ENCODE data around the gene TMEM45B. TPM values are rescaled to one million over a fixed set of nuclear protein-coding genes. Genes with fewer than 3 reads are reported as not detected.
"Not testable (repeated sequence)": the region's sequence is repeated elsewhere in the genome, so short reads cannot be mapped to it uniquely, and the experiment has no call there.

TMEM45B gene
- total RNA-seq, 6 donors from 2014 or later = 9.4 to 38.7 (median 13.9) TPM

- Histone ChIP-seq H3K4me3 (no peak overlapping the region), H3K4me1 (peaks cover 0 to 3% (median 0%) of the 10 kb centered on the region in 4 donors), H3K9me3 (no peaks in the 10 kb centered on the region), H3K27me3 (no peaks in the 10 kb centered on the region), H3K27ac (no peak overlapping the region), H3K36me3 (no peaks in the 10 kb centered on the region)
- 30 to 34% methylated on average over 4 of the region's 4 CpGs for WGBS, 2 donors
- TF ChIP-seq POLR2A (IDR thresholded peaks at IDR 0.05) (no peak), POLR2AphosphoS5 (IDR thresholded peaks at IDR 0.05) (no peak), EP300 (IDR thresholded peaks at IDR 0.05) (no peak), CTCF (IDR thresholded peaks at IDR 0.05) (no peak)
- DNase-seq (peak in 1 of 2 donors; percentile 42), ATAC-seq (ENCODE audit: low FRiP score in 2 of 2) (peak in 1 of 2 donors; percentile 55)
Measured at GRCh38 chr11:129840236-129840635, 24.6 kb downstream of the TMEM45B start.

GRCh38 chr11:129842138-129842537 lies 26.5 kb downstream of the TMEM45B start:
- no peak overlapping the region for H3K27ac ChIP-seq
- no peaks in the 10 kb centered on the region for H3K27me3 ChIP-seq
- no peak overlapping the region for H3K4me3 ChIP-seq
- peaks cover 0 to 12% (median 6%) of the 10 kb centered on the region in 4 donors for H3K4me1 ChIP-seq
- no peaks in the 10 kb centered on the region for H3K36me3 ChIP-seq
- DNase-seq = no peak
- WGBS, 2 donors = 90 to 98% methylated on average over 2 of the region's 2 CpGs
- no peak for ATAC-seq (ENCODE audit: low FRiP score in 2 of 2)
- TF ChIP-seq CTCF (IDR thresholded peaks at IDR 0.05) (no peak), POLR2A (IDR thresholded peaks at IDR 0.05) (no peak), EP300 (IDR thresholded peaks at IDR 0.05) (no peak), POLR2AphosphoS5 (IDR thresholded peaks at IDR 0.05) (no peak)
- H3K9me3 ChIP-seq = no peaks in the 10 kb centered on the region

- ATAC-seq (ENCODE audit: low FRiP score in 2 of 2) = peak; percentile 62 to 90
- Histone ChIP-seq H3K27ac (peak overlapping the region; percentile 37 to 64 (median 46)), H3K36me3 (no peaks in the 10 kb centered on the region), H3K27me3 (no peaks in the 10 kb centered on the region), H3K9me3 (no peaks in the 10 kb centered on the region), H3K4me1 (peaks cover 0 to 8% (median 6%) of the 10 kb centered on the region in 4 donors), H3K4me3 (no peak overlapping the region)
- WGBS, 2 donors = 48 to 53% methylated on average over 6 of the region's 6 CpGs
- TF ChIP-seq EP300 (IDR thresholded peaks at IDR 0.05) (no peak), CTCF (IDR thresholded peaks at IDR 0.05) (no peak), POLR2A (IDR thresholded peaks at IDR 0.05) (no peak), POLR2AphosphoS5 (IDR thresholded peaks at IDR 0.05) (no peak)
- no peak for DNase-seq
Measured at GRCh38 chr11:129846508-129847335, 31.1 kb downstream of the TMEM45B start.

- 57 to 67% methylated on average over 1 of the region's 3 CpGs for WGBS, 2 donors
- H3K27me3 ChIP-seq; ATAC-seq (ENCODE audit: low FRiP score in 2 of 2); H3K4me1 ChIP-seq; H3K9me3 ChIP-seq; H3K4me3 ChIP-seq; DNase-seq; H3K36me3 ChIP-seq: not testable (repeated sequence)
- peak overlapping the region in 2 of 4 donors; percentile 37 to 64 for H3K27ac ChIP-seq
Measured at GRCh38 chr11:129847361-129847760, 31.7 kb downstream of the TMEM45B start.

- DNase-seq = no peak
- TF ChIP-seq CTCF (IDR thresholded peaks at IDR 0.05) (no peak), EP300 (IDR thresholded peaks at IDR 0.05) (no peak), POLR2A (IDR thresholded peaks at IDR 0.05) (no peak), POLR2AphosphoS5 (IDR thresholded peaks at IDR 0.05) (no peak)
- Histone ChIP-seq H3K4me3 (no peak overlapping the region), H3K27me3 (no peaks in the 10 kb centered on the region), H3K9me3 (no peaks in the 10 kb centered on the region), H3K36me3 (no peaks in the 10 kb centered on the region), H3K4me1 (peaks cover 13 to 25% (median 18%) of the 10 kb centered on the region in 4 donors), H3K27ac (no peak overlapping the region)
- 90 to 95% methylated on average over 14 to 15 of the region's 15 CpGs for WGBS, 2 donors
- ATAC-seq (ENCODE audit: low FRiP score in 2 of 2) = no peak
Measured at GRCh38 chr11:129849447-129850130, 33.9 kb downstream of the TMEM45B start.

All from upper lobe of left lung (tissue), 6 donors.